ENCODE data around the gene KMT2B.
A peak's percentile ranks its signal among the peaks of the same experiment; 100 is the strongest.

Gene KMT2B

DNA sequence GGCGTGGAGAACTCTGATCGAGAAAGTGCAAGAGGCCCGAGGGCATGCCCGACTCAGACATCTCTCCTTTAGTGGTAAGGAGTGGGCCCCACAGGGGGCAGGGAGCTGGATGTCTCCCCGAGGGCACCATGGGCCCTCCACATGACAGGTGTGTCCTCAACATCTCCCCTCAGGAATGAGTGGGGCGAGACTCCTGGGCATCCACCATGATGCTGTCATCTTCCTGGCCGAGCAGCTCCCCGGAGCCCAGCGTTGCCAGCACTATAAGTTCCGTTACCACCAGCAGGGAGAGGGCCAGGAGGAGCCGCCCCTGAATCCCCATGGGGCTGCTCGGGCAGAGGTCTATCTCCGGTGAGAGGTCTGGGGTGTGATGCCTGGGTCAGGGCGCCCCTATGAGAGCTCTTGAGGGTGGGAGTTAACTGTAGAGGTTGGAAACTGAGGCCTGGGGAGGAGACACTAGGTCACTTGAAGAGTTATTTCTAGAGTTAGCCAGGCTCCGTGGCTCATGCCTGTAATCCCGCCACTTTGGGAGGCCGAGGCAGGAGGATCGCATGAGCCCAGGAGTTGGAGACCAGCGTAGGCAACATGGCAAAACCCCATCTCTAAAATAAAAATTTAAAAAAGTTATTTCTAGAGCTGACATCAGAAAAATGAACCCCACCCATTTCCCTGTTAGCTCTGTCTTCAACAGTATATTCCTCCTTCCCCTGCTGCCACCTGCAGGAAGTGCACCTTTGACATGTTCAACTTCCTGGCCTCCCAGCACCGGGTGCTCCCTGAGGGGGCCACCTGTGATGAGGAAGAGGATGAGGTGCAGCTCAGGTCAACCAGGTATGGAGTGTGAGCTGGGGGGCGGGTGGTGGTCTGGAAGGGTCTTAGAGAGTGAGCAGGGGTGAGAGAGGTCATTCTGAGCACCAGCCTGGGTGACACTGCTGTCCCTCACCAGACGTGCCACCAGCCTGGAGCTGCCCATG is 19.4 kb downstream of the KMT2B start:
- Histone ChIP-seq H3K9me3 (ENCODE audit: control insufficient read depth, insufficient read depth, low read depth, low read length) (no peaks in the 10 kb centered on the region), H3K4me3 (ENCODE audit: low read depth, low read length) (no peak overlapping the region), H3K36me3 (ENCODE audit: control insufficient read depth in 2 of 2, insufficient read depth in 1 of 2, low read length in 2 of 2) (peaks cover 71 to 74% of the 10 kb centered on the region in 2 experiments), H3K4me1 (ENCODE audit: control insufficient read depth, insufficient read depth, low read length) (peaks cover 12% of the 10 kb centered on the region), H3K27ac (ENCODE audit: extremely low read depth, low read depth, low read length) (0 out of 2 replicates have a peak overlapping the region, but pooled peaks have one; percentile 1)
- ChIA-PET POLR2A (interaction anchor here (0.7 to 7.7 kb wide), 10 partner anchors 8 to 260 kb away, joined by 3 to 204 read pairs (median 3); partner anchors contain the start of genes LIN37, PSENEN and U2AF1L4), CTCF (interaction anchor here (0.6 to 2.0 kb wide), 14 partner anchors 8 to 1311 kb away, joined by 3 to 7 read pairs (median 4); partner anchors contain the start of genes PSENEN and U2AF1L4)
- TF ChIP-seq SCRT2 (tag by site-specific recombination; IDR thresholded peaks at IDR 0.05) = peak; percentile 48; the same call in 1 of the 2 replicates
- peak; percentile 72 for TF ChIP-seq ZNF10 (tag by site-specific recombination; IDR thresholded peaks at IDR 0.05)
- TF ChIP-seq ZNF335 (tag by site-specific recombination; conservative IDR thresholded peaks at IDR 0.05) = no peak
- TF ChIP-seq GLIS2 (tag by site-specific recombination; IDR thresholded peaks at IDR 0.05) = peak; percentile 73
- no peak for TF ChIP-seq ZNF354C (tag by site-specific recombination; IDR thresholded peaks at IDR 0.05; ENCODE audit: borderline replicate concordance, low read depth)
- TF ChIP-seq ZNF211 (tag by site-specific recombination; IDR thresholded peaks at IDR 0.05; ENCODE audit: low read depth) = no peak
- TF ChIP-seq KLF16 (tag by site-specific recombination; IDR thresholded peaks at IDR 0.05) = no peak
- peak; percentile 23; the same call in 1 of the 2 replicates for TF ChIP-seq ZNF600 (tag by site-specific recombination; IDR thresholded peaks at IDR 0.05)
- TF ChIP-seq, protein P1, sequence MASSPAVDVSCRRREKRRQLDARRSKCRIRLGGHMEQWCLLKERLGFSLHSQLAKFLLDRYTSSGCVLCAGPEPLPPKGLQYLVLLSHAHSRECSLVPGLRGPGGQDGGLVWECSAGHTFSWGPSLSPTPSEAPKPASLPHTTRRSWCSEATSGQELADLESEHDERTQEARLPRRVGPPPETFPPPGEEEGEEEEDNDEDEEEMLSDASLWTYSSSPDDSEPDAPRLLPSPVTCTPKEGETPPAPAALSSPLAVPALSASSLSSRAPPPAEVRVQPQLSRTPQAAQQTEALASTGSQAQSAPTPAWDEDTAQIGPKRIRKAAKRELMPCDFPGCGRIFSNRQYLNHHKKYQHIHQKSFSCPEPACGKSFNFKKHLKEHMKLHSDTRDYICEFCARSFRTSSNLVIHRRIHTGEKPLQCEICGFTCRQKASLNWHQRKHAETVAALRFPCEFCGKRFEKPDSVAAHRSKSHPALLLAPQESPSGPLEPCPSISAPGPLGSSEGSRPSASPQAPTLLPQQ (tag by site-specific recombination; IDR thresholded peaks at IDR 0.05) = peak; percentile 84
- TF ChIP-seq ZNF530 (tag by site-specific recombination; IDR thresholded peaks at IDR 0.05; ENCODE audit: low read depth) = no peak
- TF ChIP-seq ZFP69B (tag by site-specific recombination; IDR thresholded peaks at IDR 0.05) = peak; percentile 82; the same call in 1 of the 2 replicates
- TF ChIP-seq, protein P2, sequence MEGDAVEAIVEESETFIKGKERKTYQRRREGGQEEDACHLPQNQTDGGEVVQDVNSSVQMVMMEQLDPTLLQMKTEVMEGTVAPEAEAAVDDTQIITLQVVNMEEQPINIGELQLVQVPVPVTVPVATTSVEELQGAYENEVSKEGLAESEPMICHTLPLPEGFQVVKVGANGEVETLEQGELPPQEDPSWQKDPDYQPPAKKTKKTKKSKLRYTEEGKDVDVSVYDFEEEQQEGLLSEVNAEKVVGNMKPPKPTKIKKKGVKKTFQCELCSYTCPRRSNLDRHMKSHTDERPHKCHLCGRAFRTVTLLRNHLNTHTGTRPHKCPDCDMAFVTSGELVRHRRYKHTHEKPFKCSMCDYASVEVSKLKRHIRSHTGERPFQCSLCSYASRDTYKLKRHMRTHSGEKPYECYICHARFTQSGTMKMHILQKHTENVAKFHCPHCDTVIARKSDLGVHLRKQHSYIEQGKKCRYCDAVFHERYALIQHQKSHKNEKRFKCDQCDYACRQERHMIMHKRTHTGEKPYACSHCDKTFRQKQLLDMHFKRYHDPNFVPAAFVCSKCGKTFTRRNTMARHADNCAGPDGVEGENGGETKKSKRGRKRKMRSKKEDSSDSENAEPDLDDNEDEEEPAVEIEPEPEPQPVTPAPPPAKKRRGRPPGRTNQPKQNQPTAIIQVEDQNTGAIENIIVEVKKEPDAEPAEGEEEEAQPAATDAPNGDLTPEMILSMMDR (tag by site-specific recombination; IDR thresholded peaks at IDR 0.05) = peak; percentile 30; the same call in 1 of the 2 replicates
- TF ChIP-seq, protein P3, sequence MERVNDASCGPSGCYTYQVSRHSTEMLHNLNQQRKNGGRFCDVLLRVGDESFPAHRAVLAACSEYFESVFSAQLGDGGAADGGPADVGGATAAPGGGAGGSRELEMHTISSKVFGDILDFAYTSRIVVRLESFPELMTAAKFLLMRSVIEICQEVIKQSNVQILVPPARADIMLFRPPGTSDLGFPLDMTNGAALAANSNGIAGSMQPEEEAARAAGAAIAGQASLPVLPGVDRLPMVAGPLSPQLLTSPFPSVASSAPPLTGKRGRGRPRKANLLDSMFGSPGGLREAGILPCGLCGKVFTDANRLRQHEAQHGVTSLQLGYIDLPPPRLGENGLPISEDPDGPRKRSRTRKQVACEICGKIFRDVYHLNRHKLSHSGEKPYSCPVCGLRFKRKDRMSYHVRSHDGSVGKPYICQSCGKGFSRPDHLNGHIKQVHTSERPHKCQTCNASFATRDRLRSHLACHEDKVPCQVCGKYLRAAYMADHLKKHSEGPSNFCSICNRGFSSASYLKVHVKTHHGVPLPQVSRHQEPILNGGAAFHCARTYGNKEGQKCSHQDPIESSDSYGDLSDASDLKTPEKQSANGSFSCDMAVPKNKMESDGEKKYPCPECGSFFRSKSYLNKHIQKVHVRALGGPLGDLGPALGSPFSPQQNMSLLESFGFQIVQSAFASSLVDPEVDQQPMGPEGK (tag by site-specific recombination; IDR thresholded peaks at IDR 0.05) = no peak
- no peak for TF ChIP-seq HOXC10 (CRISPR knock-in tag; IDR thresholded peaks at IDR 0.05)

DNA sequence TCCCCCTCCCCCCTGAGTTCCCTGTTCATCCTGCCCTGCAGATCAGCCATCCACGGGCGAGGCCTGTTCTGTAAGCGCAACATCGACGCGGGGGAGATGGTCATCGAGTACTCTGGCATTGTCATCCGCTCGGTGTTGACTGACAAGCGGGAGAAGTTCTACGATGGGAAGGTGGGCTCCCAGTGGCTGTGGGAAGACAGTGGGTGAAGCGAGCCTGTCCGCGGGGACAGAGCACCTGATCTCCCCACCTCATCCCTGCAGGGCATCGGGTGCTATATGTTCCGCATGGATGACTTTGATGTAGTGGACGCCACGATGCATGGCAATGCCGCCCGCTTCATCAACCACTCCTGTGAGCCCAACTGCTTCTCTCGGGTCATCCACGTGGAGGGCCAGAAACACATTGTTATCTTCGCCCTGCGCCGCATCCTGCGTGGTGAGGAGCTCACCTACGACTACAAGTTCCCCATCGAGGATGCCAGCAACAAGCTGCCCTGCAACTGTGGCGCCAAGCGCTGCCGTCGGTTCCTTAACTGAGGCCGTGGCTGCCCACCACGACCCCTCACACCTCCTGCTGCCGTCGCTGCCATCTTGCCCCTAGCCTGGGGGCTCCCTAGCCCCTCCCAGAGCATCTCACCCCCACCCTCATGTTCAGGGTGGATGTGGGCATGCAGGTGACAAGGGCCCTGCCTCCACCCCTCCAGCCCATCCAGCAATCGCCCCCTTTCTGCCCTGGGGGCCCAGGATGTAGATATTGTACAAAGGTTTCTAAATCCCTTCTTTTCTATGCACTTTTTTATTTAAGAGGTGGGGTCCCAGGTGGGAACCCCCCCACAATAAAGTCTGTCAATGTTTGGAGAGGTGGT is 20.5 kb downstream of the KMT2B start:
- Histone ChIP-seq H3K9me3 (ENCODE audit: control insufficient read depth, insufficient read depth, low read depth, low read length) (no peaks in the 10 kb centered on the region), H3K27ac (ENCODE audit: extremely low read depth, low read depth, low read length) (peak overlapping the region; percentile 50; the same call in 1 of the 2 replicates), H3K4me1 (ENCODE audit: control insufficient read depth, insufficient read depth, low read length) (peaks cover 12% of the 10 kb centered on the region), H3K4me3 (ENCODE audit: low read depth, low read length) (no peak overlapping the region), H3K36me3 (ENCODE audit: control insufficient read depth in 2 of 2, insufficient read depth in 1 of 2, low read length in 2 of 2) (peaks cover 70 to 76% of the 10 kb centered on the region in 2 experiments)
- ChIA-PET CTCF (interaction anchor here (0.6 to 2.0 kb wide), 7 partner anchors 11 to 1312 kb away, joined by 3 to 7 read pairs (median 4); no protein-coding TSS in a partner anchor), POLR2A (interaction anchor here (0.7 to 7.7 kb wide), 4 partner anchors 7 to 19 kb away, joined by 3 to 204 read pairs (median 3); partner anchors contain the start of genes LIN37, PSENEN and U2AF1L4)
- peak; percentile 46; the same call in 1 of the 2 replicates for TF ChIP-seq HIC1 (tag by site-specific recombination; IDR thresholded peaks at IDR 0.05)
- TF ChIP-seq, protein P3 (tag by site-specific recombination; IDR thresholded peaks at IDR 0.05) = peak; percentile 51; the same call in 1 of the 2 replicates
- no peak for TF ChIP-seq ZNF768 (tag by site-specific recombination; IDR thresholded peaks at IDR 0.05)
- 0 out of 2 replicates have a peak, but pooled peaks have one; percentile 24 for TF ChIP-seq ZEB2 (tag by site-specific recombination; IDR thresholded peaks at IDR 0.05)
- TF ChIP-seq ZNF654 (tag by site-specific recombination; IDR thresholded peaks at IDR 0.05; ENCODE audit: low read depth) = no peak
- no peak for TF ChIP-seq ZNF157 (tag by site-specific recombination; IDR thresholded peaks at IDR 0.05)
- no peak for TF ChIP-seq ZNF76 (tag by site-specific recombination; IDR thresholded peaks at IDR 0.05; ENCODE audit: borderline replicate concordance, low read depth)
